Panc1 (cell line): Measurements from ENCODE around the gene PTPRZ1.

ENCODE experiments used
- CTCF ChIP-seq: fragments of 450-650 bp; IDR thresholded peaks from 2 replicates; pipeline ENCODE4 v1.5.1; 2017; ENCODE audit warnings: mild to moderate bottlenecking
- REST ChIP-seq, 2 experiments: IDR thresholded peaks; 2 replicates each; pipeline ENCODE4 v1.6.1; 2011 to 2012; ENCODE audit warnings: low read depth in 2 of 2, control low read depth in 1 of 2, low read length in 1 of 2, mild to moderate bottlenecking in 1 of 2, moderate library complexity in 1 of 2; ENCODE audit not compliant: insufficient read depth in 1 of 2

GRCh38 chr7:121891731-121892130, 18.8 kb downstream of the PTPRZ1 start:
- TF ChIP-seq CTCF: no peak
- no peak for TF ChIP-seq REST (IDR thresholded peaks at IDR 0.05; ENCODE audit: insufficient read depth in 1 of 2, low read depth in 2 of 2, low read length in 1 of 2)
